Heart right ventricle (tissue), 16 donors: Measurements from ENCODE around the gene FUT2. TPM values are rescaled to one million over a fixed set of nuclear protein-coding genes. Genes with fewer than 3 reads are reported as not detected.
"Not testable (repeated sequence)": the region's sequence is repeated elsewhere in the genome, so short reads cannot be mapped to it uniquely, and the experiment has no call there.

ENCODE experiments used
- ATAC-seq, 8 donors: fragments of 200-7000 bp; cut with Tn5 transposase; one replicate each; pipeline ENCODE4 v1.9.1; 2020; ENCODE audit warnings: mild to moderate bottlenecking in 8 of 8, moderate library complexity in 8 of 8, moderate number of reproducible peaks in 1 of 8
- DNase-seq, 2 donors: peaks; one replicate each; pipeline ENCODE4 v3.0.0-alpha.2; 2020
- H3K27ac ChIP-seq, 10 donors: fragments of 200-600 bp; sonication (generic) in 2 of 10; one replicate each; pipeline versions ENCODE4 v1.5.0 to v1.8.0; 2020 to 2022; ENCODE audit warnings: mild to moderate bottlenecking in 3 of 10
- H3K27me3 ChIP-seq, 7 donors: fragments of 200-600 bp; one replicate each; pipeline ENCODE4 v1.8.0; 2021 to 2022; ENCODE audit warnings: mild to moderate bottlenecking in 2 of 7
- H3K36me3 ChIP-seq, 9 donors: fragments of 200-600 bp; sonication (generic) in 1 of 9; one replicate each; pipeline versions ENCODE4 v1.5.0 to v1.8.0; 2020 to 2022; ENCODE audit warnings: mild to moderate bottlenecking in 2 of 9
- H3K4me1 ChIP-seq, 9 donors: fragments of 200-600 bp; sonication (generic) in 1 of 9; one replicate each; pipeline versions ENCODE4 v1.5.0 to v1.8.0; 2020 to 2022; ENCODE audit warnings: mild to moderate bottlenecking in 4 of 9
- H3K4me3 ChIP-seq, 10 donors: fragments of 200-600 bp; sonication (generic) in 2 of 10; one replicate each; pipeline versions ENCODE4 v1.5.0 to v1.8.0; 2020 to 2022; ENCODE audit warnings: mild to moderate bottlenecking in 7 of 10, moderate library complexity in 2 of 10
- H3K9me3 ChIP-seq, 11 donors: fragments of 200-600 bp in 10 of 11; sonication (generic) in 2 of 11; one replicate each; pipeline versions ENCODE4 v1.5.0 to v1.8.0; 2013 to 2022; ENCODE audit warnings: mild to moderate bottlenecking in 2 of 11, control low read depth in 1 of 11, moderate library complexity in 1 of 11
- CTCF ChIP-seq, 9 donors: fragments of 200-600 bp; sonication (generic) in 2 of 9; IDR thresholded peaks; one replicate each; pipeline versions ENCODE4 v1.5.0 to v1.8.0; 2021 to 2022; ENCODE audit warnings: antibody characterized with exemption in 9 of 9, mild to moderate bottlenecking in 5 of 9, moderate library complexity in 1 of 9
- WGBS, 2 donors: extraction: QIAGEN DNeasy Blood & Tissue Kit; methylation state at CpG; one replicate each; pipeline ENCODE4 v1.1.7; 2013; ENCODE audit warnings: inconsistent platforms in 1 of 2; 5-methylcytosine and 5-hydroxymethylcytosine counted together
- intact Hi-C, 10 donors: fragments of 100-400 bp; cut with DNase I; formaldehyde crosslinking; loops; one replicate each; pipeline versions ENCODE4 v1.11.1 to v1.14.2; 2022
- polyA plus RNA-seq, 2 donors: library from polyadenylated mRNA; stranded (reverse); fragments of 200-250 nt; gene quantifications; one replicate each; pipeline ENCODE4 v1.2.3, GENCODE V29; 2013
- total RNA-seq, 10 donors: library from RNA; stranded (reverse); fragmentation: NEBNext Ultra II Directional in 3 of 10; extraction: Animal tissue kit (Norgen Biotek cat#: 25700) in 3 of 10; gene quantifications; one replicate each; pipeline versions ENCODE4 v1.2.1 to v1.2.4, GENCODE V29; 2021 to 2023
- donor health status: Arrhythmogenic right ventricular cardiomyopathy.
- donor health status: ischemic (EF 13 %, LVEDD 7.1; RV severe dilation, severe dysfunction).
- donor health status: healthy with polysubstance abuse.
- donor health status: DM: no; HTN: yes; CAD: no.
- donor health status: DM: no; HTN: no; CAD: no.
- donor health status: ischemic (EF 25% LVEDD 6.9; RV normal size, moderate dysfunction).
- donor health status: ischemic (EF 25% LVEDD 5.7; RV mildly dilated, moderate dysfunction).
- donor health status: healthy.
- donor health status: DM: yes; HTN: yes; CAD: no.
- donor health status: Ischemic cardiomyopathy.
- donor health status: ischemic (EF 35%, LVEDD 5.7; RV mildly dilated, moderate dysfunction).
- donor health status: nonischemic (EF 11% LVEDD 7.7; RV severe dilation, severe dysfunction).
- donor health status: DM: yes; HTN: yes; CAD: no.
- donor health status: PGD.
- donor health status: ischemic (EF 29% LVEDD 5.4; RV normal size, mild dysfunction).
- donor health status: nonischemic (EF 23%, LVEDD 6.1; RV moderate dilation, normal function).

The FUT2 gene
- total and polyA plus RNA-seq, 12 donors = 0.07 TPM; not detected in 11

DNA sequence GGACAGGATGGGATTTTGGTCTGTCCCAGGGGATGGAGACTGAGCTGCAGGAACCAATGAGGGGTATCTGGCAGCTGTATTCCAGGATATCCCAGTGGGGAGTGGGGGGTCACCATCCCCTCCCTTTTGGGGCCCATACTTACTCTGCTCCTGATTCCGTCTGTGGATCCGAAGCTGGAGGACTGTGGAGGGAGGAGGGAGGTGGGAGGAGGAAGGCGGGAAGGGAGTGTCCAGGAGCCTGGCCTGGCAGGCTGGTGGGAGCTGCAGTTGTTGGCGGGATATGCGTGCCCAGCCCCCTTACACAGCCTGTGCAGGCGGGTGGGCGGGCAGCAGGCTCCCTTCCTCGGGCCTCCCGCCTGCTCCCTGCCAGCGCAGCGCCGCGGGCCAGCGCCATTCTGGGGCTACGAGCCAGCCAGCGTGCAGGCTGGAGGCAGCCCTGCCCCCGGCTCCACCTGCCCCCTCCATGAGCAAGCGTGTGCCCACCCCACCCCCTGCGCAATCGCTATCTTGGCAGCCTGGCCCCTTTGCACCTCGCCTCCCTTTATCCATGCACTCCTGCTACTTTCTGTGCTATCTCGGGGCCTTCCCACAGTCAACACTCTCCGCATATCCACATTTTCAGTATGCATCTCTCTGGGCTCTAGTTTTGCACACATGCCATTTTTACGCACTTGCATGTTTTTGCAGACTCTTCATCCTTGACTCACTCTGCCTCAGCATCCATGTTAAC is 21.0 kb downstream of the FUT2 start:
- DNase-seq (peak; percentile 69 to 73), ATAC-seq (peak in 6 of 8 donors; percentile 1 to 15 (median 4))
- Histone ChIP-seq H3K4me1 (peaks cover 23 to 83% (median 64%) of the 10 kb centered on the region in 9 donors), H3K4me3 (peak overlapping the region in 8 of 10 donors; percentile 26 to 86 (median 64)), H3K27me3 (no peaks in the 10 kb centered on the region), H3K9me3 (no peaks in the 10 kb centered on the region), H3K36me3 (peaks cover 0 to 18% (median 0%) of the 10 kb centered on the region in 9 donors), H3K27ac (peak overlapping the region; percentile 4 to 94 (median 87))
- TF ChIP-seq CTCF (IDR thresholded peaks at IDR 0.05) = no peak
- WGBS, 2 donors = 6% methylated on average over 19 to 24 of the region's 24 CpGs
- intact Hi-C loops = no loop called here

DNA sequence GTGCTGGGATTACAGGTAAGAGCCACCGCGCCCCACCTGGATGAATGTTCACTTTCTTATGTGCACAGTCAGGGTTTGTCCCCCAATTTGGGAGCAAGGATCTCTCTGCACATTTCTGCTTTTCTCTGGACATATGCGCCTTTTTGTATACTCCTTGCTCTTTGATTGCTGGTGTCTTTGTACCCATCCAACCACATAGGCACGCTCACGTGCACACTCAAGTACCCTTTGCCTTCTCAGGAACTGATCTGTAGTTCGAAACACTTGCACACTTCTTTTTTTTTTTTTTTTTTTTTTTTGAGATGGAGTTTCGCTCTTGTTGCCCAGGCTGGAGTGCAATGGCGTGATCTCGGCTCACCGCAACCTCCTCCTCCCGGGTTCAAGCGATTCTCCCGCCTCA is 22.3 kb downstream of the FUT2 start:
- ATAC-seq, H3K4me3 ChIP-seq, H3K9me3 ChIP-seq, DNase-seq, intact Hi-C loops, H3K27me3 ChIP-seq: not testable (repeated sequence)
- Histone ChIP-seq H3K27ac (peak overlapping the region in 5 of 10 donors; percentile 17 to 89 (median 84)), H3K36me3 (peaks cover 0 to 32% (median 0%) of the 10 kb centered on the region in 9 donors), H3K4me1 (peaks cover 20 to 91% (median 60%) of the 10 kb centered on the region in 9 donors)
- 95 to 96% methylated on average over 12 to 13 of the region's 13 CpGs for WGBS, 2 donors

GRCh38 chr19:48718711-48719231 is 23.0 kb downstream of the FUT2 start:
- no peak for TF ChIP-seq CTCF (IDR thresholded peaks at IDR 0.05)
- peak overlapping the region in 3 of 10 donors; percentile 17 to 51 (median 17) for H3K4me3 ChIP-seq
- peak overlapping the region; percentile 74 to 89 (median 84) for H3K27ac ChIP-seq
- ATAC-seq = no peak
- H3K9me3 ChIP-seq = no peaks in the 10 kb centered on the region
- H3K4me1 ChIP-seq = peaks cover 20 to 91% (median 54%) of the 10 kb centered on the region in 9 donors
- H3K36me3 ChIP-seq = peaks cover 0 to 38% (median 0%) of the 10 kb centered on the region in 9 donors
- intact Hi-C loops = no loop called here
- DNase-seq = peak; percentile 33 to 51
- H3K27me3 ChIP-seq = no peaks in the 10 kb centered on the region
- 40 to 46% methylated on average over 15 of the region's 15 CpGs for WGBS, 2 donors

DNA sequence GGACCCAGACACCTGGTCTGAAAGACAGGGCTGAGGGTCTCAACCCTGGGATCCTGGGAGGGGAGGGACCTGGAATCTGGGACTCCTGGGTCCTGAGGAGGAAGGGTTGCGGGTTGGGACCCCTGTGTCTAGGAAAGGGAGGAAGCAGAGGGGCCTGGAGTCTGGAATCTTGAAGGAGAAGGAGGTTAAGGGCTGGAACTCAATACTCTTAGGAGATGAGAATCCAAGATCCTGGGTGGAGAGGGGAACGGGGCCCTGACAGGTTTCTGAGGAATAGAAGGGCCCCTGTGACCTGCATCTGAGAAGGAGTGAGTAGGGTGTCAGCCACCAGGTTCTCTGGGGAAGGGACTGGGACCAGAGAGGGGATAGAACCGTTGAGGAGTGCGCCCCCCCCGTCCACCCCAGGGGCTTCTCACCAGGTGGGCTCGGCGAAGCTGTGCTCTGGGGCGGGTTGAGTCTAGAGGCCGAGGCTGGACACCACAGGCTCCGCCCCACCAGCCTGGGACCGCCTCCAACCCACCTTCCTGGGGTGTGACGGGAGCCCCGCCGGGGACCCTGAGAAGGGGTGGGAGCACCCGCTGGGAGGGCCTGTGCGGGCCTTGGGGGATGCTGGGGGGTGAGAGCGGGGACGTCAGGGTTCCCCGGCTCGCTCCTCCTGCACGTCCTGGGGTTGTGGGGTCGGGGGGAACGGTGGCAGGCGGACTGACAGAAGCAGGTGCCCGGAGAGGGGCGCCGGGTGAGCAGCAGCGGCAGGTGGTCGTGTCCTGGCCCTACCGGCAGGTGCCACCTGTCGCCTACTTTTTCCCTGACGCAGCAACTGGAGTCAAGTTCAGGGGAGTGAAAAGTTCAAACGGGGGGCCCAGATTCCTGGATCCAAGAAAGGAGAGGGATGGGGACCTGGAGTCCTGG is 23.7 kb downstream of the FUT2 start, which contains the start of gene MAMSTR:
Gene MAMSTR (minus strand): TSS at position 463 of the 909 bp plus-strand sequence. CDS start 694 bp downstream, outside the sequence.
- 59 to 67% methylated on average over 33 of the region's 33 CpGs for WGBS, 2 donors
- Histone ChIP-seq H3K27ac (peak within 1 kb of the TSS; percentile 74 to 89 (median 84)), H3K4me1 (peaks cover 24 to 97% (median 60%) of the 10 kb centered on the region in 9 donors), H3K9me3 (no peaks in the 10 kb centered on the region), H3K4me3 (peak within 1 kb of the TSS in 9 of 10 donors; percentile 26 to 62 (median 54)), H3K27me3 (no peaks in the 10 kb centered on the region), H3K36me3 (peaks cover 0 to 46% (median 3%) of the 10 kb centered on the region in 9 donors)
- peak; percentile 30 to 45 for DNase-seq
- intact Hi-C loops = no loop called here
- peak in 1 of 8 donors; percentile 12 for ATAC-seq
- TF ChIP-seq CTCF (IDR thresholded peaks at IDR 0.05) = no peak
